GM23248 (cell line): ENCODE data around the gene TEX22. TPM values are rescaled to one million over a fixed set of nuclear protein-coding genes. Genes with fewer than 3 reads are reported as not detected.

Source experiments
- DNase-seq: peaks from one replicate; pipeline ENCODE4 v3.0.0-alpha.2; 2015
- H2AFZ ChIP-seq: fragments of 200-600 bp; sonication (generic); 2 replicates; pipeline ENCODE4 v1.6.1; 2016; ENCODE audit warnings: antibody characterized with exemption
- H3F3A ChIP-seq: fragments of 200-600 bp; sonication (generic); 2 replicates; pipeline ENCODE4 v1.6.1; 2016; ENCODE audit warnings: mild to moderate bottlenecking, antibody characterized with exemption, mixed run types; ENCODE audit not compliant: insufficient read depth
- H3K27ac ChIP-seq: fragments of 200-600 bp; sonication (generic); 2 replicates; pipeline ENCODE4 v1.5.1; 2016; ENCODE audit warnings: mild to moderate bottlenecking
- H3K27me3 ChIP-seq: fragments of 200-600 bp; sonication (generic); replicated peaks from 2 replicates; pipeline ENCODE4 v1.6.1; 2016; ENCODE audit warnings: mild to moderate bottlenecking; ENCODE audit not compliant: insufficient read depth
- H3K36me3 ChIP-seq: fragments of 200-600 bp; sonication (generic); 2 replicates; pipeline ENCODE4 v1.6.1; 2016; ENCODE audit warnings: low read depth, mild to moderate bottlenecking
- H3K4me1 ChIP-seq: fragments of 200-600 bp; sonication (generic); 2 replicates; pipeline ENCODE4 v1.6.1; 2016; ENCODE audit warnings: mild to moderate bottlenecking; ENCODE audit not compliant: insufficient read depth
- H3K4me2 ChIP-seq: fragments of 200-600 bp; sonication (generic); one replicate; pipeline ENCODE4 v1.6.1; 2016; ENCODE audit warnings: mild to moderate bottlenecking; ENCODE audit not compliant: unreplicated experiment
- H3K4me3 ChIP-seq: fragments of 200-600 bp; sonication (generic); 2 replicates; pipeline ENCODE4 v1.5.1; 2016; ENCODE audit warnings: mild to moderate bottlenecking
- H3K79me2 ChIP-seq: fragments of 200-600 bp; sonication (generic); 2 replicates; pipeline ENCODE4 v1.6.1; 2016; ENCODE audit warnings: mild to moderate bottlenecking; ENCODE audit not compliant: insufficient read depth
- H3K9ac ChIP-seq: fragments of 200-600 bp; sonication (generic); 2 replicates; pipeline ENCODE4 v1.6.1; 2016; ENCODE audit warnings: mild to moderate bottlenecking
- H3K9me2 ChIP-seq: fragments of 200-600 bp; sonication (generic); 2 replicates; pipeline ENCODE4 v1.6.1; 2016; ENCODE audit warnings: mixed run types, mild to moderate bottlenecking, moderate library complexity; ENCODE audit not compliant: insufficient read depth
- H3K9me3 ChIP-seq: fragments of 200-600 bp; sonication (generic); one replicate; pipeline ENCODE4 v1.6.1; 2017; ENCODE audit warnings: low read depth
- H4K20me1 ChIP-seq: fragments of 200-600 bp; sonication (generic); 2 replicates; pipeline ENCODE4 v1.6.0; 2016; ENCODE audit not compliant: insufficient read depth
- EZH2 ChIP-seq: fragments of 200-600 bp; sonication (generic); IDR thresholded peaks from 2 replicates; pipeline ENCODE4 v1.6.1; 2018; ENCODE audit warnings: antibody characterized with exemption, mild to moderate bottlenecking; ENCODE audit not compliant: insufficient read depth, poor library complexity, severe bottlenecking
- EZH2phosphoT487 ChIP-seq: fragments of 200-600 bp; sonication (generic); IDR thresholded peaks from 2 replicates; pipeline ENCODE4 v1.6.1; 2018; ENCODE audit warnings: antibody characterized with exemption, moderate library complexity, mild to moderate bottlenecking, low read depth; ENCODE audit not compliant: insufficient read depth
- WGBS, 2 experiments: methylation state at CpG; one replicate each; pipeline ENCODE4 v1.1.6; 2015 to 2017; ENCODE audit warnings: low lambda C conversion rate in 2 of 2, low coverage in 1 of 2; ENCODE audit errors: missing lambda C conversion rate in 2 of 2; 5-methylcytosine and 5-hydroxymethylcytosine counted together
- in situ Hi-C: fragments of 300-500 bp; cut with MboI; formaldehyde crosslinking; loops from 2 replicates; pipeline ENCODE4 v1.15.0; 2020
- polyA plus RNA-seq: library from polyadenylated mRNA; unstranded; fragments of >200 nt; fragmentation: Nextera tagmentation; extraction: Ambion mirVana; gene quantifications from 2 replicates; pipeline ENCODE4 v1.2.1, GENCODE V29; 2016
- total RNA-seq: library from RNA; depleted of rRNA; stranded (reverse); fragments of >200 nt; shearing (Covaris generic); gene quantifications from 2 replicates; pipeline ENCODE4 v1.2.3, GENCODE V29; 2014

Gene TEX22
- total and polyA plus RNA-seq, 2 experiments from 2014 or later: 0.43 to 0.46 TPM

DNA sequence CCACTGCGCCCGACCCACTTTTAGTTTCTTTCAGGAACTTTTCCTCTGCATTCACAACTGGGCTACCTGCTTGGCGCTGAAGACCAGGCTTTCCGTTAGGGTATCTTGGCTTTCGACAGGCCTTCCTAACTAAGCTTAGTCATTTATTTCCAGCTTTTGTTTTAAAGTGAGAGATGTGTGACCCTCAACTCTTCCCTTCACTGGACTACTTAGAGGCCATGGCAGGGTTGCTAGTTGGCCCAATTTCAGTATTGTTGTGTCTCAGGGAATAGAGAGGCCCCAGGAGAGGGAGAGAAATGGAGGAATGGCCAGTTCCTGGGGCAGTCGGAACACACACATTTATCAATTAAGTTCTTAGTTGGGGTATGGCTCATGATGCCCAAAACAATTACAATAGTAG is 31.7 kb downstream of the TEX22 start:
- Histone ChIP-seq H3K4me2 (no peak overlapping the region), H3F3A (peaks cover 11% of the 10 kb centered on the region; the same call in 1 of the 2 replicates), H3K4me3 (no peak overlapping the region), H3K4me1 (peaks cover 10% of the 10 kb centered on the region), H3K9ac (no peak overlapping the region), H3K27me3 (no peaks in the 10 kb centered on the region), H4K20me1 (peaks cover 6% of the 10 kb centered on the region; the same call in 1 of the 2 replicates), H2AFZ (no peak overlapping the region), H3K79me2 (peaks cover 99% of the 10 kb centered on the region), H3K36me3 (no peaks in the 10 kb centered on the region), H3K27ac (no peak overlapping the region), H3K9me2 (no peaks in the 10 kb centered on the region), H3K9me3 (no peaks in the 10 kb centered on the region)
- in situ Hi-C loops: no loop called here
- WGBS, 2 experiments: 83 to 86% methylated on average over 6 of the region's 6 CpGs
- no peak for TF ChIP-seq EZH2
- no peak for TF ChIP-seq EZH2phosphoT487
- no peak for DNase-seq

DNA sequence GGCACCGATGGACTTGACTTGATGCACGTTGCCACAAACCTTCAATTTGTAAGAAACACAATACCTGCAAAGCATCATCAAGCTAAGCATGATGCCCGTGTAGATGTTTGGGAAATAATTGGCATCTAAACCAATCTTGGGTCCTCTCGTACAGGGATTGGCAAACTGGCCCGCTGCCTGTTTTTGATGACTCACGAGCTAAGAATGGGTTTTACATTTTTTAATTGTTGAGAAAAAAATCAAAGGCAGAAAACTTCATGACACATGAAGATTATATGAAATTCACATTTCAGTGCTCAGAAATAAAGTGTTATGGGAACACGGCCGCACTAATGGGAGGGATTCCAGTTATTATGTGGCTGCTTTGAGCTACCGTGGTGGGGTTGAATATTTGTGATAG is 32.2 kb downstream of the TEX22 start:
- Histone ChIP-seq H3K79me2 (peaks cover 99% of the 10 kb centered on the region), H3K4me3 (no peak overlapping the region), H3F3A (peaks cover 11% of the 10 kb centered on the region; the same call in 1 of the 2 replicates), H3K9me2 (no peaks in the 10 kb centered on the region), H3K9me3 (no peaks in the 10 kb centered on the region), H3K9ac (no peak overlapping the region), H3K27ac (no peak overlapping the region), H3K4me1 (peaks cover 10% of the 10 kb centered on the region), H3K4me2 (no peak overlapping the region), H3K36me3 (no peaks in the 10 kb centered on the region), H3K27me3 (no peaks in the 10 kb centered on the region), H4K20me1 (peaks cover 7% of the 10 kb centered on the region; the same call in 1 of the 2 replicates), H2AFZ (no peak overlapping the region)
- in situ Hi-C loops: no loop called here
- peak; percentile 66 for DNase-seq
- TF ChIP-seq EZH2phosphoT487 (no peak), EZH2 (no peak)
- WGBS, 2 experiments: 35 to 36% methylated on average over 9 of the region's 9 CpGs

DNA sequence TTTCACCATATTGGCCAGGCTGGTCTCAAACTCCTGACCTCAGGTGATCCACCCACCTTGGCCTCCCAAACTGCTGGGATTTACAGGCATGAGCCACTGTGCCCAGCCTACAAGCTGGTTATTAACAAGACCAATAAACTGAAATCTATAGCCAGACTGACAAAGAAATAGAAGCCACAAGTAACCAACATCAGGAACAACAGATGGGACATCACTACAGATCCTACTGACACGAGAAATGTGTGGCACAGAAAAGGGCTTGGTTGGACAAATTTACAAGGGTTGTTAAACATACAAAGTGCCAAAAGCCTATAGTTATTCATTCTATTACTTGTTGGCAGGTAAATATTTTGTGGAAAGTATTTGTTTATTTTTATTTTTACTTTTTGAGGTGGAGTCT is 32.9 kb downstream of the TEX22 start:
- H3K27ac ChIP-seq: no peak overlapping the region
- no peaks in the 10 kb centered on the region for H3K27me3 ChIP-seq
- no peak overlapping the region for H3K9ac ChIP-seq
- H3K9me3 ChIP-seq: no peaks in the 10 kb centered on the region
- no peak overlapping the region for H3K4me2 ChIP-seq
- H3K4me1 ChIP-seq: peaks cover 10% of the 10 kb centered on the region
- DNase-seq: no peak
- no peak for TF ChIP-seq EZH2phosphoT487
- no peak for TF ChIP-seq EZH2
- H2AFZ ChIP-seq: no peak overlapping the region
- 100% methylated on average over 1 of the region's 1 CpG for WGBS, 2 experiments
- in situ Hi-C loops: no loop called here
- H3K9me2 ChIP-seq: no peaks in the 10 kb centered on the region
- peaks cover 100% of the 10 kb centered on the region for H3K79me2 ChIP-seq
- no peak overlapping the region for H3K4me3 ChIP-seq
- H3K36me3 ChIP-seq: no peaks in the 10 kb centered on the region
- peaks cover 10% of the 10 kb centered on the region for H4K20me1 ChIP-seq
- peaks cover 11% of the 10 kb centered on the region; the same call in 1 of the 2 replicates for H3F3A ChIP-seq

DNA sequence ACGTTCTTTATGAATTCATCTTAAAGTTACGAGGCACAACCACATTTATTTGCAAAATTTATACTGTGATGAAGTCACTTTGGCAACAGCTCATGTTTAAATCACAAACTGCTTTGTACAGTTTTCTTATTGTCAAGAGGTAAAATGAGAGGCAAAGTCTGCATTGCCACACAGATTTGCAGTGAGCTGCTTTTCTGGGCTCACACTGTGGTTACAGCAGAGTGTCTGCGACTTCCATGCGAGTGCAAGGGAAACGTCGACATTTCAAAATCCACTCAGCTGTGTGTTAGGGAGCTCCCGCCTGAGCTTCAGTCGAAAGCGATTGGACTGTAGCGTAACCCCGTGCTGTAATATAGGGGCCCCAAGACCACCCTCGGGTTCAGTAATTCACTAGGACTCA is 34.3 kb downstream of the TEX22 start:
- no peak for DNase-seq
- Histone ChIP-seq H3K79me2 (peaks cover 100% of the 10 kb centered on the region), H3K9ac (no peak overlapping the region), H3K27me3 (no peaks in the 10 kb centered on the region), H4K20me1 (peaks cover 12% of the 10 kb centered on the region), H2AFZ (no peak overlapping the region), H3K36me3 (no peaks in the 10 kb centered on the region), H3K9me2 (no peaks in the 10 kb centered on the region), H3F3A (peaks cover 11% of the 10 kb centered on the region; the same call in 1 of the 2 replicates), H3K4me1 (peaks cover 10% of the 10 kb centered on the region), H3K27ac (no peak overlapping the region), H3K4me3 (no peak overlapping the region), H3K9me3 (no peaks in the 10 kb centered on the region), H3K4me2 (no peak overlapping the region)
- 69 to 83% methylated on average over 12 of the region's 12 CpGs for WGBS, 2 experiments
- TF ChIP-seq EZH2phosphoT487: no peak
- no peak for TF ChIP-seq EZH2
- in situ Hi-C loops: no loop called here

DNA sequence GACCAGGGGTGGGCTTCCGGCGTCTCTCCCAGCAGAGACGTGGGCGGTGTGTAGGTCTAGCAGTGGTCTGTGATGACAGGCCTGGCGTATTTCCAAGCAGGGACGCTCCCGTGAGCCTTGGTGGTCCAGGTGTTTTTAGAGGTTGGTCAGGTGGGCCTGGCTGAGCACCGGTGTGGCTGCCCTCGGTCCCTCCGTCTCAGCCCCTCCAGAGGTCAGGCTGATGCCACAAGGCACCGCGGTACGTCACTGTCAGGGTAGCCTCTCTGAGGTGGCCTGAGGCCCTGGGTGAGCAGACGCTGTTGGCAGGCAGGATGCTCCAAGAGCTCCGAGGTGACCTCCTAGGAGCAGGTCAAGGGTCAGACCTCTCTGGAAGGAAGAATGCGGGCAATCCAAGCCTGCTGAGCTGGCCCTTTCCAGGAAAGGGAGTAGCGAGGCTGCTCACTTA is 34.8 kb downstream of the TEX22 start:
- H3K9me2 ChIP-seq: no peaks in the 10 kb centered on the region
- in situ Hi-C loops: no loop called here
- H2AFZ ChIP-seq: no peak overlapping the region
- no peak overlapping the region for H3K4me3 ChIP-seq
- WGBS, 2 experiments: 84 to 85% methylated on average over 15 to 17 of the region's 17 CpGs
- no peaks in the 10 kb centered on the region for H3K27me3 ChIP-seq
- no peak overlapping the region for H3K9ac ChIP-seq
- H4K20me1 ChIP-seq: peaks cover 12% of the 10 kb centered on the region
- TF ChIP-seq EZH2: no peak
- TF ChIP-seq EZH2phosphoT487: no peak
- no peak for DNase-seq
- H3K9me3 ChIP-seq: no peaks in the 10 kb centered on the region
- H3F3A ChIP-seq: peaks cover 11% of the 10 kb centered on the region; the same call in 1 of the 2 replicates
- no peak overlapping the region for H3K4me2 ChIP-seq
- H3K36me3 ChIP-seq: no peaks in the 10 kb centered on the region
- H3K79me2 ChIP-seq: peaks cover 100% of the 10 kb centered on the region
- no peak overlapping the region for H3K27ac ChIP-seq
- peaks cover 10% of the 10 kb centered on the region for H3K4me1 ChIP-seq
